Endothelial cell of umbilical vein (primary cell): ENCODE measurements around the gene SLC49A4. TPM values are rescaled to one million over a fixed set of nuclear protein-coding genes. Genes with fewer than 3 reads are reported as not detected.

Source experiments
- BruUV-seq: library from RNA; stranded (reverse); fragments of 400-500 nt; replicated peaks from 2 replicates; lab custom pipeline; 2021; lab: Mats Ljungman, UMichigan
- CTCF ChIA-PET: fragments of 300-600, 350-600 bp; sonication (Branson Sonifier 250); formaldehyde crosslinking; loops from one replicate; lab custom pipeline; 2021; ENCODE audit warnings: antibody characterized with exemption, inconsistent platforms; lab: Charles Lee
- POLR2A ChIA-PET: fragments of 300-600, 350-600 bp; sonication (Branson Sonifier 250); formaldehyde crosslinking; loops from one replicate; lab custom pipeline; 2021; ENCODE audit warnings: antibody characterized with exemption, inconsistent platforms; lab: Charles Lee
- DNase-seq: peaks from one replicate; pipeline ENCODE4 v3.0.0-alpha.2; 2011; ENCODE audit warnings: low read depth, low spot score
- FAIRE-seq: peaks from 2 replicates; lab custom pipeline; 2011; peaks lifted over from hg19 to GRCh38; lab: Jason Lieb, UNC
- H2AFZ ChIP-seq: 2 replicates; pipeline ENCODE4 v1.6.0; 2012; ENCODE audit warnings: low read depth, low read length, control low read depth, inconsistent platforms
- H3K27ac ChIP-seq: 2 replicates; pipeline ENCODE4 v1.5.1; 2011; ENCODE audit warnings: low read depth, mild to moderate bottlenecking, control low read depth, low read length, moderate library complexity; ENCODE audit not compliant: insufficient read depth
- H3K27me3 ChIP-seq, 2 experiments: 2 replicates each; pipeline versions ENCODE4 v1.6.0 to v1.6.1; 2011; ENCODE audit warnings: low read length in 2 of 2, mixed read lengths in 1 of 2; ENCODE audit not compliant: control insufficient read depth in 2 of 2, insufficient read depth in 2 of 2
- H3K36me3 ChIP-seq, 2 experiments: 2 replicates in 1 of 2; 3 replicates in 1 of 2; pipeline ENCODE4 v1.5.1; 2011; ENCODE audit warnings: low read length in 2 of 2, mild to moderate bottlenecking in 1 of 2, moderate library complexity in 1 of 2; ENCODE audit not compliant: control insufficient read depth in 2 of 2, insufficient read depth in 2 of 2; ENCODE audit errors: extremely low read depth in 1 of 2
- H3K4me1 ChIP-seq: 3 replicates; pipeline ENCODE4 v1.5.1; 2011; ENCODE audit warnings: mild to moderate bottlenecking, low read length; ENCODE audit not compliant: control insufficient read depth, insufficient read depth; ENCODE audit errors: extremely low read depth
- H3K4me2 ChIP-seq: 2 replicates; pipeline ENCODE4 v1.6.1; 2011; ENCODE audit warnings: low read length, control low read depth, mixed read lengths; ENCODE audit not compliant: insufficient read depth
- H3K4me3 ChIP-seq, 3 experiments: fragments of 200-600 bp in 1 of 3; sonication (generic), shearing (Covaris generic) in 1 of 3; replicated peaks in 1 of 3; 2 replicates each; pipeline ENCODE4 v1.5.1; 2011 to 2016; ENCODE audit warnings: control low read depth in 3 of 3, low read length in 3 of 3, mild to moderate bottlenecking in 2 of 3, inconsistent platforms in 1 of 3, low read depth in 1 of 3, moderate library complexity in 1 of 3; ENCODE audit not compliant: insufficient read depth in 1 of 3
- H3K79me2 ChIP-seq: 2 replicates; pipeline ENCODE4 v1.6.0; 2012; ENCODE audit warnings: low read length, inconsistent platforms; ENCODE audit not compliant: control insufficient read depth, insufficient read depth
- H3K9ac ChIP-seq: replicated peaks from 2 replicates; pipeline ENCODE3; 2011; ENCODE audit warnings: low read length, control low read depth; ENCODE audit not compliant: insufficient read depth; ENCODE audit errors: extremely low read depth
- H3K9me1 ChIP-seq: replicated peaks from 3 replicates; pipeline ENCODE4 v1.6.0; 2011; ENCODE audit warnings: mild to moderate bottlenecking, low read length; ENCODE audit not compliant: control insufficient read depth, insufficient read depth; ENCODE audit errors: extremely low read depth
- H3K9me3 ChIP-seq: replicated peaks from 2 replicates; pipeline ENCODE4 v1.5.1; 2012; ENCODE audit warnings: low read length, inconsistent platforms; ENCODE audit not compliant: control insufficient read depth, insufficient read depth
- H4K20me1 ChIP-seq: replicated peaks from 2 replicates; pipeline ENCODE3; 2011; ENCODE audit warnings: mild to moderate bottlenecking, low read length; ENCODE audit not compliant: control insufficient read depth, insufficient read depth; ENCODE audit errors: extremely low read depth
- CTCF ChIP-seq, 2 donors: IDR thresholded peaks; 1 replicate in 1 of 2; 2 replicates in 1 of 2; pipeline ENCODE4 v1.5.1; 2011; ENCODE audit warnings: low read length in 2 of 2, mild to moderate bottlenecking in 2 of 2, moderate library complexity in 2 of 2, control low read depth in 1 of 2, inconsistent platforms in 1 of 2, low read depth in 1 of 2; ENCODE audit not compliant: insufficient read depth in 1 of 2; ENCODE audit errors: extremely low read depth in 1 of 2
- EZH2 ChIP-seq: IDR thresholded peaks from 2 replicates; pipeline ENCODE4 v1.6.1; 2012; ENCODE audit warnings: borderline replicate concordance, low read depth, mild to moderate bottlenecking, moderate library complexity, low read length, inconsistent platforms; ENCODE audit not compliant: severe bottlenecking
- FOS ChIP-seq: IDR thresholded peaks from 2 replicates; pipeline ENCODE4 v1.6.1; 2011; ENCODE audit warnings: mild to moderate bottlenecking, low read length, moderate library complexity, borderline replicate concordance; ENCODE audit not compliant: insufficient read depth
- JUN ChIP-seq: IDR thresholded peaks from 2 replicates; pipeline ENCODE4 v1.6.1; 2011; ENCODE audit warnings: borderline replicate concordance, low read depth; ENCODE audit not compliant: insufficient read length, insufficient read depth
- MYC ChIP-seq: IDR thresholded peaks from one replicate; pipeline ENCODE4 v1.6.1; 2011; ENCODE audit warnings: mild to moderate bottlenecking, low read depth, low read length
- POLR2A ChIP-seq: IDR thresholded peaks from 2 replicates; pipeline ENCODE4 v1.6.1; 2012; ENCODE audit warnings: low read depth, mild to moderate bottlenecking, control low read depth, low read length
- POLR2AphosphoS5 ChIP-seq: IDR thresholded peaks from 2 replicates; pipeline ENCODE4 v1.6.1; 2012; ENCODE audit warnings: low read depth, mild to moderate bottlenecking, control low read depth, low read length, moderate library complexity; ENCODE audit not compliant: insufficient read depth
- dilution Hi-C: fragments of 300-500 bp; cut with MboI; formaldehyde crosslinking; loops from one replicate; pipeline ENCODE4 v1.15.0; 2019; ENCODE audit warnings: low sequenced_read_pairs; ENCODE audit not compliant: extremely low pct_ligation_motif_present
- intact Hi-C: fragments of 100-400 bp; cut with micrococcal nuclease; formaldehyde crosslinking; loops from one replicate; pipeline ENCODE4 v1.10.0; 2022
- polyA plus RNA-seq, 4 experiments: library from polyadenylated mRNA; depleted of rRNA in 3 of 4; stranded (reverse) in 3 of 4; unstranded in 1 of 4; fragments of >200 nt; gene quantifications; 2 replicates each; pipeline versions ENCODE4 v1.2.1 to v1.2.3, GENCODE V29; 2011 to 2012; ENCODE audit warnings: missing spikeins in 1 of 4
- total RNA-seq: library from RNA; stranded (reverse); gene quantifications from 2 replicates; pipeline ENCODE4 v1.2.3, GENCODE V29; 2021

Gene SLC49A4
- total and polyA plus RNA-seq, 2 donors (not counting 3 experiments of a cell fraction or from before 2014, with no cell fraction given): 10.9 to 11.6 TPM

- H2AFZ ChIP-seq: no peak overlapping the region
- H3K9me3 ChIP-seq: no peaks in the 10 kb centered on the region
- BruUV-seq: no TSS peak
- FAIRE-seq: no peak
- H3K27me3 ChIP-seq: peaks cover 24 to 28% of the 10 kb centered on the region in 2 experiments
- intact Hi-C loops: no loop called here
- no peaks in the 10 kb centered on the region for H3K36me3 ChIP-seq
- H3K9me1 ChIP-seq: no peaks in the 10 kb centered on the region
- CTCF ChIA-PET: no interaction called here
- no peak overlapping the region for H3K4me3 ChIP-seq
- no peaks in the 10 kb centered on the region for H4K20me1 ChIP-seq
- H3K9ac ChIP-seq: no peak overlapping the region
- H3K4me1 ChIP-seq: no peaks in the 10 kb centered on the region
- no peak for DNase-seq
- no peaks in the 10 kb centered on the region for H3K79me2 ChIP-seq
- dilution Hi-C loops: no loop called here
- TF ChIP-seq POLR2A (no peak), EZH2 (no peak), FOS (no peak), POLR2AphosphoS5 (no peak), MYC (no peak)
- no peak overlapping the region for H3K27ac ChIP-seq
- POLR2A ChIA-PET: no interaction called here
- no peak overlapping the region for H3K4me2 ChIP-seq
These were observed 129.2 kb downstream of the SLC49A4 start for GRCh38 chr3:122924056-122924455.

GRCh38 chr3:122925756-122926155 is 130.9 kb downstream of the SLC49A4 start:
- CTCF ChIA-PET: interaction anchor here (1.3 kb wide), 1 partner anchor 9 kb away, joined by 3 read pairs; no protein-coding TSS in a partner anchor
- H3K9me1 ChIP-seq: no peaks in the 10 kb centered on the region

More at GRCh38 chr3:122925756-122926155, 130.9 kb downstream of the SLC49A4 start:
- H3K79me2 ChIP-seq: no peaks in the 10 kb centered on the region
- no peak overlapping the region for H2AFZ ChIP-seq
- no peak for DNase-seq
- H3K4me1 ChIP-seq: no peaks in the 10 kb centered on the region
- no peak overlapping the region for H3K4me2 ChIP-seq
- no peaks in the 10 kb centered on the region for H3K9me3 ChIP-seq
- no peaks in the 10 kb centered on the region for H3K36me3 ChIP-seq
- BruUV-seq: no TSS peak
- intact Hi-C loops (no loop called here), dilution Hi-C loops (no loop called here)
- POLR2A ChIA-PET: interaction anchor here (0.6 kb wide), 1 partner anchor 171 kb away, joined by 3 read pairs; no protein-coding TSS in a partner anchor
- H3K27me3 ChIP-seq: peaks cover 26 to 28% of the 10 kb centered on the region in 2 experiments
- H4K20me1 ChIP-seq: no peaks in the 10 kb centered on the region
- H3K9ac ChIP-seq: no peak overlapping the region
- no peak overlapping the region for H3K4me3 ChIP-seq
- TF ChIP-seq JUN: no peak
- no peak for TF ChIP-seq POLR2AphosphoS5
- no peak for TF ChIP-seq CTCF (IDR thresholded peaks at IDR 0.05; ENCODE audit: extremely low read depth in 1 of 2, insufficient read depth in 1 of 2, low read depth in 1 of 2, low read length in 2 of 2)
- TF ChIP-seq POLR2A: no peak
- H3K27ac ChIP-seq: no peak overlapping the region
- FAIRE-seq: no peak
